ENCODE results near the gene TMEM185B. TPM values are rescaled to one million over a fixed set of nuclear protein-coding genes. Genes with fewer than 3 reads are reported as not detected.

Gene TMEM185B
- total and polyA plus RNA-seq, 8 donors: 2.8 to 13.5 (median 8.6) TPM

DNA sequence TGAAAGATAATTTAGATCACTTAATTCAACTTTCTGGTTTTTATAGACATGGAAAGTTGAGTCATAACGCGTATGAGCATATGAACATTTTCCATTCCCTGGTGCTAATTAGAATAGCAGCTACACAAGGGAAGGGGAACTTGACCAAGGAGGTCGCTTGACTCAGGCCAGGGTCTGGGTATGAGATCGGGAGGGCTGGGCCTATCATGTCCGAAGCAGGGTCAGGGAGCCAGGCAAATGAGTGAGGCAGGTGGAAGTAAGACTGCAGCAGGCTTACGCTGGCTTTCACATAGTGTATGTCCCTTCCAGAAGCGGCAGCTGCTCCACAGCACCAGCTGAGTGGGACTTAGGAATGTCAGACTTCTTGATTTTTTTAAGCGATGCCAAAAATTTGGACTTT, 44.1 kb upstream of the TMEM185B start:
- 91 to 94% methylated on average over 8 of the region's 8 CpGs for WGBS, 2 donors
- intact Hi-C loops (cut with DNase I): no loop called here
- no peak overlapping the region for H3K4me3 ChIP-seq
- H3K9me3 ChIP-seq: no peaks in the 10 kb centered on the region
- no peak overlapping the region for H3K27ac ChIP-seq
- peaks cover 0 to 16% (median 16%) of the 10 kb centered on the region in 3 donors for H3K4me1 ChIP-seq
- FAIRE-seq: no peak
- ATAC-seq: no peak
- H3K27me3 ChIP-seq: no peaks in the 10 kb centered on the region
- no peaks in the 10 kb centered on the region for H3K36me3 ChIP-seq
- no peak for TF ChIP-seq CTCF (IDR thresholded peaks at IDR 0.05)
- DNase-seq: no peak

DNA sequence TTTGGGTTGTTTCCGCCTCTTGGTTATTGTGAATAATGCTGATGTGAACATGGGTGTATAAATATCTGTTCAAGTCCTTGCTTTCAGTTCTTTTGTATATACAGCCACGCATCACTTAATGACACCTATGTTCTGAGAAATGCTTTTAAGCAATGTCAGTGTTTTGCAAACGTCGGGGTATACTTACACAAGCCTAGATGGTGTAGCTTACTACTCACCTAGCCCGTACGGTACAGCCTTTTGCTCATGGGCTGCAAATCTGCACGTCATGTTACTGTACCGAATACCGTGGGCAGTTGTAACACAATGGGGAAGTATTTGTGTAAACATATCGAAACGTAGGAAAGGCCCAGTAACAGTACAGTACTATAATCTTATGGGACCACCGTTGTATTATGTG, 41.8 kb upstream of the TMEM185B start:
- DNase-seq: no peak

GRCh38 chr2:120262761-120263428, 39.7 kb upstream of the TMEM185B start:
- no peaks in the 10 kb centered on the region for H3K36me3 ChIP-seq
- no peak for ATAC-seq
- no peaks in the 10 kb centered on the region for H3K9me3 ChIP-seq
- no peak for FAIRE-seq
- H3K27me3 ChIP-seq: no peaks in the 10 kb centered on the region
- TF ChIP-seq CTCF (IDR thresholded peaks at IDR 0.05): no peak
- DNase-seq: no peak
- 82 to 90% methylated on average over 10 of the region's 10 CpGs for WGBS, 2 donors
- intact Hi-C loops (cut with DNase I): no loop called here
- no peak overlapping the region for H3K27ac ChIP-seq
- H3K4me1 ChIP-seq: peaks cover 0 to 3% (median 0%) of the 10 kb centered on the region in 3 donors
- H3K4me3 ChIP-seq: no peak overlapping the region

More for the DNA sequence above, 41.8 kb upstream of the TMEM185B start:
- no peaks in the 10 kb centered on the region for H3K9me3 ChIP-seq
- no peak for TF ChIP-seq CTCF (IDR thresholded peaks at IDR 0.05)
- H3K4me1 ChIP-seq: peaks cover 0 to 7% (median 4%) of the 10 kb centered on the region in 3 donors
- ATAC-seq (peak in 1 of 4 donors; percentile 27), FAIRE-seq (no peak)
- intact Hi-C loops (cut with DNase I): no loop called here
- no peaks in the 10 kb centered on the region for H3K36me3 ChIP-seq
- no peaks in the 10 kb centered on the region for H3K27me3 ChIP-seq
- WGBS, 2 donors: 76 to 79% methylated on average over 12 of the region's 12 CpGs
- H3K4me3 ChIP-seq: no peak overlapping the region
- H3K27ac ChIP-seq: no peak overlapping the region

GRCh38 chr2:120262150-120262549, 39.0 kb upstream of the TMEM185B start:
- Histone ChIP-seq H3K27ac (no peak overlapping the region), H3K9me3 (no peaks in the 10 kb centered on the region), H3K4me1 (peaks cover 0 to 9% (median 0%) of the 10 kb centered on the region in 3 donors), H3K36me3 (no peaks in the 10 kb centered on the region), H3K4me3 (no peak overlapping the region), H3K27me3 (no peaks in the 10 kb centered on the region)
- TF ChIP-seq CTCF (IDR thresholded peaks at IDR 0.05): no peak
- no peak for ATAC-seq
- no peak for DNase-seq
- no peak for FAIRE-seq
- intact Hi-C loops (cut with DNase I): no loop called here
- WGBS, 2 donors: 64 to 88% methylated on average over 2 of the region's 2 CpGs

DNA sequence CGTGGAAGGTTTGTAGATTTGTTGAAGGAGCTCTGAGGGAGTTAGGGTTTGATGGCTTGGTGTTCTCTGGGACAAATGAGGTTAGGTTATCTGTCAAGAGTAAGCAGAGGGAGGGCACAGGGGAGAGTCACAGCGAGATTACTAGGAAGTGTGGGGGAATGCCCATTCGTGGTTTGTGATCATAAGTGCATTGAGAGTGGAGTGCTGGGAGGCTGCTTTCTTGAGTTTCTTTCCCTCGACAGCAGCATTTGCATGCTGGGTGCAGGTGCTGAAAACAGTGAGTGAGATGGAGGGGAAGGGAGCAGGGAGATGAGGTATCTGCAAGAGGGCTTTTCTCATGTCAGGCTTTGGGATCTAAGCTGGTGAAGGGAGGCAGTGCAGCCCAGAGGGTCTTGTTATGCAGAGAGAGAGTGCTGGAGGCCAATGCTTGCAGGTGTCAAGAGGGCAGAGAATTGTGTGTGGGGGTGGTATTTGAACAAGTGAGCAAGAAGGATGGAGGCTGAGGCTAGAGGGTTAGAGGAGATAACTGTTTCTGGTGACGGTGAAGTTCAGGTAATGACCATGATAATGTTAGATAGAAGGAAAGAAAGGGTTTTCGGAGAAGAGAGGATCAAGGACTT, 38.3 kb upstream of the TMEM185B start:
- H3K27ac ChIP-seq: no peak overlapping the region
- H3K9me3 ChIP-seq: no peaks in the 10 kb centered on the region
- H3K4me1 ChIP-seq: peaks cover 0 to 10% (median 0%) of the 10 kb centered on the region in 3 donors
- 90 to 96% methylated on average over 6 of the region's 6 CpGs for WGBS, 2 donors
- FAIRE-seq (no peak), ATAC-seq (no peak), DNase-seq (no peak)
- no peaks in the 10 kb centered on the region for H3K27me3 ChIP-seq
- H3K36me3 ChIP-seq: no peaks in the 10 kb centered on the region
- TF ChIP-seq CTCF (IDR thresholded peaks at IDR 0.05): no peak
- H3K4me3 ChIP-seq: no peak overlapping the region
- intact Hi-C loops (cut with DNase I): no loop called here
